GM12878 (cell line): ENCODE data around the gene METTL16. TPM values are rescaled to one million over a fixed set of nuclear protein-coding genes. Genes with fewer than 3 reads are reported as not detected.

ENCODE experiments used
- ATAC-seq: fragments of 200-7000 bp; cut with Tn5 transposase; 3 replicates; pipeline ENCODE4 v1.9.1; 2020; ENCODE audit warnings: mild to moderate bottlenecking, moderate library complexity
- BruUV-seq: library from RNA; stranded (reverse); fragments of 400-500 nt; replicated peaks from 2 replicates; lab custom pipeline; 2021; lab: Mats Ljungman, UMichigan
- CTCF ChIA-PET: fragments of 300-600 bp; sonication (Branson Sonifier 250); formaldehyde crosslinking; extraction: SDS; loops from one replicate; lab custom pipeline; 2021; ENCODE audit warnings: inconsistent platforms; lab: Yijun Ruan, JAX
- POLR2A ChIA-PET: fragments of 350-600 bp; formaldehyde crosslinking; extraction: SDS; loops from one replicate; lab custom pipeline; 2021; ENCODE audit warnings: inconsistent platforms; lab: Charles Lee
- RAD21 ChIA-PET: fragments of 300-600 bp; sonication (Branson Sonifier 250); formaldehyde crosslinking; loops from one replicate; lab custom pipeline; 2023; ENCODE audit warnings: antibody characterized with exemption; ENCODE audit not compliant: unreplicated experiment; lab: Charles Lee
- SMC1A ChIA-PET: fragments of 300-600 bp; sonication (Branson Sonifier 250); formaldehyde crosslinking; loops from one replicate; lab custom pipeline; 2023; ENCODE audit not compliant: unreplicated experiment, uncharacterized antibody; lab: Charles Lee
- DNase-seq: peaks from one replicate; pipeline ENCODE4 v3.0.0-alpha.2; 2011; ENCODE audit warnings: low read depth, low spot score
- FAIRE-seq: peaks from 3 replicates; lab custom pipeline; 2011; peaks lifted over from hg19 to GRCh38; lab: Jason Lieb, UNC
- H2AFZ ChIP-seq: 2 replicates; pipeline ENCODE4 v1.6.0; 2011; ENCODE audit warnings: low read depth, low read length, control low read depth; ENCODE audit not compliant: control insufficient read depth
- H3K27ac ChIP-seq: 2 replicates; pipeline ENCODE4 v1.5.1; 2011; ENCODE audit warnings: control low read depth; ENCODE audit not compliant: control insufficient read depth, insufficient read depth
- H3K27me3 ChIP-seq, 2 experiments: replicated peaks in 1 of 2; 2 replicates each; pipeline versions ENCODE4 v1.6.0 to v1.6.1; 2011; ENCODE audit warnings: low read length in 1 of 2; ENCODE audit not compliant: control insufficient read depth in 2 of 2, insufficient read depth in 2 of 2
- H3K36me3 ChIP-seq, 2 experiments: 2 replicates each; pipeline ENCODE4 v1.5.1; 2011; ENCODE audit warnings: low read length in 1 of 2; ENCODE audit not compliant: control insufficient read depth in 2 of 2, insufficient read depth in 2 of 2
- H3K4me1 ChIP-seq: 2 replicates; pipeline ENCODE4 v1.6.1; 2011; ENCODE audit warnings: mild to moderate bottlenecking, low read length, moderate library complexity, mixed read lengths; ENCODE audit not compliant: control insufficient read depth, insufficient read depth
- H3K4me2 ChIP-seq: 2 replicates; pipeline ENCODE4 v1.6.0; 2011; ENCODE audit warnings: control low read depth; ENCODE audit not compliant: control insufficient read depth, insufficient read depth
- H3K4me3 ChIP-seq: fragments of 200-600 bp; sonication (generic); 2 replicates; pipeline ENCODE4 v1.5.1; 2016
- H3K79me2 ChIP-seq: 2 replicates; pipeline ENCODE4 v1.6.0; 2011; ENCODE audit warnings: low read length; ENCODE audit not compliant: control insufficient read depth, insufficient read depth
- H3K9ac ChIP-seq: 2 replicates; pipeline ENCODE4 v1.8.0; 2011; ENCODE audit warnings: low read length, control low read depth, mixed read lengths; ENCODE audit not compliant: control insufficient read depth, insufficient read depth
- H3K9me3 ChIP-seq: replicated peaks from 3 replicates; pipeline ENCODE4 v1.5.1; 2011; ENCODE audit warnings: mild to moderate bottlenecking, low read length; ENCODE audit not compliant: control insufficient read depth, insufficient read depth
- H4K20me1 ChIP-seq: 2 replicates; pipeline ENCODE4 v1.6.0; 2011; ENCODE audit not compliant: control insufficient read depth, insufficient read depth
- BACH1 ChIP-seq: fragments of 450-650 bp; IDR thresholded peaks from 2 replicates; pipeline ENCODE4 v1.6.1; 2017; ENCODE audit warnings: mild to moderate bottlenecking, borderline replicate concordance
- ELK1 ChIP-seq: IDR thresholded peaks from 2 replicates; pipeline ENCODE4 v1.6.1; 2012; ENCODE audit warnings: low read depth, low read length, improper control_type of control experiment
- JUND ChIP-seq: IDR thresholded peaks from 2 replicates; pipeline ENCODE4 v1.6.1; 2012; ENCODE audit warnings: low read depth, mild to moderate bottlenecking, low read length, improper control_type of control experiment, moderate library complexity
- KLF5 ChIP-seq: fragments of 450-650 bp; IDR thresholded peaks from 2 replicates; pipeline ENCODE4 v1.6.1; 2014; ENCODE audit warnings: mild to moderate bottlenecking; ENCODE audit not compliant: partially characterized antibody
- NRF1 ChIP-seq: conservative IDR thresholded peaks from 2 replicates; pipeline ENCODE4 v1.6.1; 2011; ENCODE audit warnings: mild to moderate bottlenecking, low read depth, low read length, improper control_type of control experiment
- SMAD5 ChIP-seq: IDR thresholded peaks from 2 replicates; pipeline ENCODE4 v1.6.1; 2016; ENCODE audit warnings: antibody characterized with exemption, low read depth
- SRF ChIP-seq, 2 experiments: IDR thresholded peaks; 2 replicates each; pipeline ENCODE4 v1.6.1; 2011; ENCODE audit warnings: low read depth in 2 of 2, low read length in 2 of 2, mild to moderate bottlenecking in 1 of 2, moderate library complexity in 1 of 2
- ZNF687 ChIP-seq: fragments of 450-650 bp; IDR thresholded peaks from 2 replicates; pipeline ENCODE4 v1.6.1; 2017; ENCODE audit warnings: mild to moderate bottlenecking, moderate library complexity
- WGBS: methylation state at CpG from one replicate; pipeline ENCODE4 v1.1.6; 2016; ENCODE audit warnings: low lambda C conversion rate; ENCODE audit not compliant: insufficient replicate concordance, insufficient coverage; ENCODE audit errors: missing lambda C conversion rate; 5-methylcytosine and 5-hydroxymethylcytosine counted together
- in situ Hi-C: fragments of 300-500 bp; cut with MboI; formaldehyde crosslinking; loops from 9 replicates; pipeline ENCODE4 v1.14.3; 2018; ENCODE audit warnings: mixed read lengths
- intact Hi-C: fragments of 100-400 bp; cut with micrococcal nuclease; formaldehyde crosslinking; loops from one replicate; pipeline ENCODE4 v1.14.2; 2022; ENCODE audit not compliant: unreplicated experiment
- polyA plus RNA-seq, 11 experiments: library from polyadenylated mRNA; depleted of rRNA in 4 of 11; unstranded in 6 of 11; stranded (reverse) in 5 of 11; fragments of >200 nt; fragmentation: Nextera tagmentation in 4 of 11; fragmentation: Illumina TruSeq in 1 of 11; extraction: Ambion mirVana in 4 of 11; extraction: Trizol in 1 of 11; gene quantifications; 1 replicate in 1 of 11; 2 replicates in 10 of 11; pipeline versions ENCODE4 v1.2.1 to v1.2.3, GENCODE V29; 2011 to 2016; ENCODE audit warnings: inconsistent platforms in 2 of 11, missing spikeins in 2 of 11, low read depth in 1 of 11
- total RNA-seq, 4 experiments: library from RNA; depleted of rRNA in 3 of 4; stranded (reverse); fragments of >200 nt in 3 of 4; fragmentation: Illumina TruSeq in 1 of 4; extraction: Trizol in 1 of 4; gene quantifications; 2 replicates each; pipeline versions ENCODE4 v1.2.1 to v1.2.3, GENCODE V29; 2013 to 2021
- TF ChIP-seq, protein P1 (sequence below): fragments of 450-650 bp; IDR thresholded peaks from 2 replicates; pipeline ENCODE4 v1.6.1; 2014; ENCODE audit warnings: mild to moderate bottlenecking
- TF ChIP-seq, protein P2 (sequence below): fragments of 450-650 bp; IDR thresholded peaks from 2 replicates; pipeline ENCODE4 v1.6.1; 2018; ENCODE audit warnings: borderline replicate concordance, mild to moderate bottlenecking; ENCODE audit not compliant: partially characterized antibody
- TF ChIP-seq, protein P3 (sequence below): fragments of 150-350 bp; IDR thresholded peaks from 2 replicates; pipeline ENCODE4 v1.6.1; 2014; ENCODE audit warnings: mild to moderate bottlenecking, low read depth, low read length

Gene METTL16
- total and polyA plus RNA-seq, 10 of the 15 experiments (the other 5 are each of a cell fraction or from before 2014, with no cell fraction given), result 15.6 to 34.3 (median 23.7) TPM

- no peak for TF ChIP-seq SMAD5
- TF ChIP-seq ELK1, result no peak
- TF ChIP-seq, protein P1, sequence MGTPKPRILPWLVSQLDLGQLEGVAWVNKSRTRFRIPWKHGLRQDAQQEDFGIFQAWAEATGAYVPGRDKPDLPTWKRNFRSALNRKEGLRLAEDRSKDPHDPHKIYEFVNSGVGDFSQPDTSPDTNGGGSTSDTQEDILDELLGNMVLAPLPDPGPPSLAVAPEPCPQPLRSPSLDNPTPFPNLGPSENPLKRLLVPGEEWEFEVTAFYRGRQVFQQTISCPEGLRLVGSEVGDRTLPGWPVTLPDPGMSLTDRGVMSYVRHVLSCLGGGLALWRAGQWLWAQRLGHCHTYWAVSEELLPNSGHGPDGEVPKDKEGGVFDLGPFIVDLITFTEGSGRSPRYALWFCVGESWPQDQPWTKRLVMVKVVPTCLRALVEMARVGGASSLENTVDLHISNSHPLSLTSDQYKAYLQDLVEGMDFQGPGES, result no peak
- no peak for TF ChIP-seq BACH1
- TF ChIP-seq NRF1, result no peak
- no peak for TF ChIP-seq KLF5
- TF ChIP-seq ZNF687, result no peak
- TF ChIP-seq, protein P2, sequence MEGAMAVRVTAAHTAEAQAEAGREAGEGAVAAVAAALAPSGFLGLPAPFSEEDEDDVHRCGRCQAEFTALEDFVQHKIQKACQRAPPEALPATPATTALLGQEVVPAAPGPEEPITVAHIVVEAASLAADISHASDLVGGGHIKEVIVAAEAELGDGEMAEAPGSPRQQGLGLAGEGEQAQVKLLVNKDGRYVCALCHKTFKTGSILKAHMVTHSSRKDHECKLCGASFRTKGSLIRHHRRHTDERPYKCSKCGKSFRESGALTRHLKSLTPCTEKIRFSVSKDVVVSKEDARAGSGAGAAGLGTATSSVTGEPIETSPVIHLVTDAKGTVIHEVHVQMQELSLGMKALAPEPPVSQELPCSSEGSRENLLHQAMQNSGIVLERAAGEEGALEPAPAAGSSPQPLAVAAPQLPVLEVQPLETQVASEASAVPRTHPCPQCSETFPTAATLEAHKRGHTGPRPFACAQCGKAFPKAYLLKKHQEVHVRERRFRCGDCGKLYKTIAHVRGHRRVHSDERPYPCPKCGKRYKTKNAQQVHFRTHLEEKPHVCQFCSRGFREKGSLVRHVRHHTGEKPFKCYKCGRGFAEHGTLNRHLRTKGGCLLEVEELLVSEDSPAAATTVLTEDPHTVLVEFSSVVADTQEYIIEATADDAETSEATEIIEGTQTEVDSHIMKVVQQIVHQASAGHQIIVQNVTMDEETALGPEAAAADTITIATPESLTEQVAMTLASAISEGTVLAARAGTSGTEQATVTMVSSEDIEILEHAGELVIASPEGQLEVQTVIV, result no peak
- no peak for TF ChIP-seq SRF (IDR thresholded peaks at IDR 0.05; ENCODE audit: low read depth in 2 of 2, low read length in 2 of 2)
- TF ChIP-seq, protein P3, sequence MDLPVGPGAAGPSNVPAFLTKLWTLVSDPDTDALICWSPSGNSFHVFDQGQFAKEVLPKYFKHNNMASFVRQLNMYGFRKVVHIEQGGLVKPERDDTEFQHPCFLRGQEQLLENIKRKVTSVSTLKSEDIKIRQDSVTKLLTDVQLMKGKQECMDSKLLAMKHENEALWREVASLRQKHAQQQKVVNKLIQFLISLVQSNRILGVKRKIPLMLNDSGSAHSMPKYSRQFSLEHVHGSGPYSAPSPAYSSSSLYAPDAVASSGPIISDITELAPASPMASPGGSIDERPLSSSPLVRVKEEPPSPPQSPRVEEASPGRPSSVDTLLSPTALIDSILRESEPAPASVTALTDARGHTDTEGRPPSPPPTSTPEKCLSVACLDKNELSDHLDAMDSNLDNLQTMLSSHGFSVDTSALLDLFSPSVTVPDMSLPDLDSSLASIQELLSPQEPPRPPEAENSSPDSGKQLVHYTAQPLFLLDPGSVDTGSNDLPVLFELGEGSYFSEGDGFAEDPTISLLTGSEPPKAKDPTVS, result no peak
- TF ChIP-seq JUND, result no peak
- intact Hi-C loops (no loop called here), in situ Hi-C loops (no loop called here)
- no peak overlapping the region for H3K27ac ChIP-seq
- H3K4me2 ChIP-seq, result no peak overlapping the region
- H3K36me3 ChIP-seq, result peaks cover 2 to 24% of the 10 kb centered on the region in 2 experiments; a peak in 3 of 4 replicates
- POLR2A ChIA-PET, result no interaction called here
- no peak overlapping the region for H3K4me3 ChIP-seq
- H3K9me3 ChIP-seq, result no peaks in the 10 kb centered on the region
- peaks cover 11% of the 10 kb centered on the region for H3K4me1 ChIP-seq
- BruUV-seq, result no TSS peak
- H3K79me2 ChIP-seq, result no peaks in the 10 kb centered on the region
- RAD21 ChIA-PET, result no interaction called here
- 66% methylated on average over 4 of the region's 4 CpGs for WGBS
- FAIRE-seq, result no peak
- no peaks in the 10 kb centered on the region for H4K20me1 ChIP-seq
- no peak overlapping the region for H2AFZ ChIP-seq
- CTCF ChIA-PET, result interaction anchor here (0.6 to 1.5 kb wide), 6 partner anchors 8 to 1406 kb away, joined by 3 to 7 read pairs (median 4); no protein-coding TSS in a partner anchor
- ATAC-seq, result no peak
- SMC1A ChIA-PET, result interaction anchor here (1.2 to 1.5 kb wide), 2 partner anchors 9 to 26 kb away, joined by 4 read pairs; no protein-coding TSS in a partner anchor
- H3K9ac ChIP-seq, result no peak overlapping the region
- DNase-seq, result no peak
- no peaks in the 10 kb centered on the region for H3K27me3 ChIP-seq
Measured at GRCh38 chr17:2457913-2458312, 53.8 kb downstream of the METTL16 start.
